Thyroid gland (tissue), 4 donors: ENCODE data around the gene ZNF598.

ENCODE experiments used
- CTCF ChIP-seq, 6 experiments: fragments of 200-600 bp in 3 of 6; fragments of 450-650 bp in 3 of 6; sonication (generic) in 3 of 6; IDR thresholded peaks; one replicate each; pipeline ENCODE4 v1.5.1; 2016 to 2019; ENCODE audit warnings: antibody characterized with exemption in 6 of 6, mild to moderate bottlenecking in 2 of 6, inconsistent platforms in 1 of 6, moderate library complexity in 1 of 6
- POLR2A ChIP-seq, 2 donors: fragments of 450-650 bp; IDR thresholded peaks; one replicate each; pipeline ENCODE4 v1.6.1; 2017; ENCODE audit warnings: antibody characterized with exemption in 2 of 2, mild to moderate bottlenecking in 2 of 2, moderate library complexity in 1 of 2

GRCh38 chr16:2040787-2041522, 31.3 kb upstream of the ZNF598 start:
- TF ChIP-seq CTCF (IDR thresholded peaks at IDR 0.05) (no peak), POLR2A (IDR thresholded peaks at IDR 0.05) (no peak)
